Osteoblast (primary cell): ENCODE measurements around the gene EYS. TPM values are rescaled to one million over a fixed set of nuclear protein-coding genes. Genes with fewer than 3 reads are reported as not detected.

Source experiments
- DNase-seq: peaks from one replicate; pipeline ENCODE4 v3.0.0; 2011; ENCODE audit warnings: low spot score, mixed read lengths; ENCODE audit not compliant: insufficient read length; ENCODE audit errors: missing footprints
- H2AFZ ChIP-seq: 2 replicates; pipeline ENCODE4 v1.6.0; 2011; ENCODE audit warnings: mild to moderate bottlenecking, low read length
- H3K27ac ChIP-seq: 2 replicates; pipeline ENCODE4 v1.5.1; 2011; ENCODE audit warnings: mild to moderate bottlenecking, low read depth, low read length, moderate library complexity
- H3K27me3 ChIP-seq: 2 replicates; pipeline ENCODE4 v1.6.0; 2012; ENCODE audit warnings: mild to moderate bottlenecking, control low read depth, inconsistent platforms, low read length, moderate library complexity; ENCODE audit not compliant: insufficient read depth
- H3K36me3 ChIP-seq: 2 replicates; pipeline ENCODE4 v1.5.1; 2011; ENCODE audit warnings: mild to moderate bottlenecking, low read length, control low read depth, moderate library complexity; ENCODE audit not compliant: insufficient read depth
- H3K4me1 ChIP-seq: 2 replicates; pipeline ENCODE4 v1.5.1; 2011; ENCODE audit warnings: mild to moderate bottlenecking, low read length, control low read depth, moderate library complexity; ENCODE audit not compliant: insufficient read depth
- H3K4me2 ChIP-seq: 2 replicates; pipeline ENCODE4 v1.6.0; 2011; ENCODE audit warnings: mild to moderate bottlenecking, low read length; ENCODE audit not compliant: insufficient read depth
- H3K4me3 ChIP-seq: fragments of 200-600 bp; sonication (generic); 3 replicates; pipeline ENCODE4 v1.5.1; 2012; ENCODE audit warnings: mild to moderate bottlenecking, low read length, inconsistent platforms; ENCODE audit not compliant: insufficient read depth
- H3K79me2 ChIP-seq: 2 replicates; pipeline ENCODE4 v1.6.0; 2012; ENCODE audit warnings: mild to moderate bottlenecking, low read length, control low read depth, inconsistent platforms; ENCODE audit not compliant: insufficient read depth
- H3K9me3 ChIP-seq: 2 replicates; pipeline ENCODE4 v1.5.1; 2011; ENCODE audit warnings: low read depth, low read length, control low read depth
- H4K20me1 ChIP-seq: 2 replicates; pipeline ENCODE4 v1.6.0; 2012; ENCODE audit warnings: mild to moderate bottlenecking, low read length, control low read depth; ENCODE audit not compliant: insufficient read depth
- total RNA-seq: library from RNA; depleted of rRNA; stranded (reverse); fragments of >200 nt; gene quantifications from 2 replicates; pipeline ENCODE4 v1.2.3, GENCODE V29; 2012
- TF ChIP-seq, protein P1 (sequence below): IDR thresholded peaks from 2 replicates; pipeline ENCODE4 v1.5.1; 2011; ENCODE audit warnings: mild to moderate bottlenecking, low read depth, low read length, moderate library complexity; ENCODE audit errors: extremely low read depth

The EYS gene
- total RNA-seq, 1 donor: under 0.01 TPM

- H3K4me3 ChIP-seq: no peak overlapping the region
- H3K4me2 ChIP-seq: no peak overlapping the region
- H3K36me3 ChIP-seq: no peaks in the 10 kb centered on the region
- TF ChIP-seq, protein P1, sequence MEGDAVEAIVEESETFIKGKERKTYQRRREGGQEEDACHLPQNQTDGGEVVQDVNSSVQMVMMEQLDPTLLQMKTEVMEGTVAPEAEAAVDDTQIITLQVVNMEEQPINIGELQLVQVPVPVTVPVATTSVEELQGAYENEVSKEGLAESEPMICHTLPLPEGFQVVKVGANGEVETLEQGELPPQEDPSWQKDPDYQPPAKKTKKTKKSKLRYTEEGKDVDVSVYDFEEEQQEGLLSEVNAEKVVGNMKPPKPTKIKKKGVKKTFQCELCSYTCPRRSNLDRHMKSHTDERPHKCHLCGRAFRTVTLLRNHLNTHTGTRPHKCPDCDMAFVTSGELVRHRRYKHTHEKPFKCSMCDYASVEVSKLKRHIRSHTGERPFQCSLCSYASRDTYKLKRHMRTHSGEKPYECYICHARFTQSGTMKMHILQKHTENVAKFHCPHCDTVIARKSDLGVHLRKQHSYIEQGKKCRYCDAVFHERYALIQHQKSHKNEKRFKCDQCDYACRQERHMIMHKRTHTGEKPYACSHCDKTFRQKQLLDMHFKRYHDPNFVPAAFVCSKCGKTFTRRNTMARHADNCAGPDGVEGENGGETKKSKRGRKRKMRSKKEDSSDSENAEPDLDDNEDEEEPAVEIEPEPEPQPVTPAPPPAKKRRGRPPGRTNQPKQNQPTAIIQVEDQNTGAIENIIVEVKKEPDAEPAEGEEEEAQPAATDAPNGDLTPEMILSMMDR: no peak
- no peaks in the 10 kb centered on the region for H3K27me3 ChIP-seq
- H3K4me1 ChIP-seq: no peaks in the 10 kb centered on the region
- no peak overlapping the region for H3K27ac ChIP-seq
- H3K9me3 ChIP-seq: no peaks in the 10 kb centered on the region
- no peaks in the 10 kb centered on the region for H4K20me1 ChIP-seq
- no peaks in the 10 kb centered on the region for H3K79me2 ChIP-seq
- H2AFZ ChIP-seq: no peak overlapping the region
- DNase-seq: no peak
These were observed 1482.2 kb downstream of the EYS start for GRCh38 chr6:64224819-64225218.

DNA sequence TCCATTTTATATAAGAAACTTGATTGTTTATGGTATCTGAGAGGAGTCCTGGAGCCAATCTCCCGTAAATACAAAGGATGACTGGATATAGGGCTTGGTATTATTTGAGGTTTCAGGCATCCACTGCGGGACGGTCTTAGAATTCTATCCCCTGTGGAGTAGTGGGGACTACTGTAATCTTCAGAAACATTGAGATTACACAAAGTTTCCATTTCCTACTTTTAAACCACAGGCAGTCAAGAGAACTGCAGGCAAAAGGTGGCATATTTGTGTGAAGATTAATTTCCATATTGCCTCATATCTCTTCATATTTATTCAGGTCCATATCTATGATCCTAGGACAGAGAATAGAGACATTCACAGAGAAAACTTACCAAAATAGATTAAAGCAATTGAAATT lies 1485.2 kb downstream of the EYS start:
- TF ChIP-seq, protein P1: no peak
- H3K36me3 ChIP-seq: no peaks in the 10 kb centered on the region

DNA sequence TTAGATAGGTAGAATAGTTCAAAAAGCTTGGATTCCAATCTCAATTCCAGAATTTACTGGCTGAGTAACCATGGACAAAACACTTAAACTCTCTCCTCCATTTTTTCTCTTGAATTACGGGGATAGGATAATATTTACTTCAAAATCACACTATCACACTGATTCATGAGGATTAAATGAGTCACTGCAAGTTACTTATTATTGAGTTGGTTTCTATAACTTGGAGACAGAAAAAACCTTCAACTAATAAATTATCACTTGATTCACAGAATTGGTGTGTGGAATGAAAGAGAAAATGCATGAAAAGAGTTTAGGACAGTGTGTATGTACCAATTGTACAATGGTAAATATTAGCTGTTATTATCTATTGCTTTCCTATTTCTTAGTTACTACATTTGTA lies 1486.2 kb downstream of the EYS start:
- Histone ChIP-seq H3K36me3 (no peaks in the 10 kb centered on the region), H3K4me1 (no peaks in the 10 kb centered on the region), H3K27ac (no peak overlapping the region), H3K27me3 (no peaks in the 10 kb centered on the region), H3K79me2 (no peaks in the 10 kb centered on the region), H4K20me1 (no peaks in the 10 kb centered on the region), H3K9me3 (no peaks in the 10 kb centered on the region), H2AFZ (no peak overlapping the region), H3K4me2 (no peak overlapping the region), H3K4me3 (no peak overlapping the region)
- TF ChIP-seq, protein P1: no peak
- no peak for DNase-seq

More for the DNA sequence above, 1485.2 kb downstream of the EYS start:
- no peak overlapping the region for H3K27ac ChIP-seq
- no peaks in the 10 kb centered on the region for H4K20me1 ChIP-seq
- no peaks in the 10 kb centered on the region for H3K79me2 ChIP-seq
- DNase-seq: no peak
- no peak overlapping the region for H3K4me3 ChIP-seq
- no peaks in the 10 kb centered on the region for H3K27me3 ChIP-seq
- H3K4me2 ChIP-seq: no peak overlapping the region
- no peaks in the 10 kb centered on the region for H3K9me3 ChIP-seq
- H2AFZ ChIP-seq: no peak overlapping the region
- H3K4me1 ChIP-seq: no peaks in the 10 kb centered on the region

GRCh38 chr6:64217721-64218620 lies 1489.1 kb downstream of the EYS start:
- Histone ChIP-seq H3K27ac (no peak overlapping the region), H3K4me1 (no peaks in the 10 kb centered on the region), H3K4me3 (no peak overlapping the region), H2AFZ (no peak overlapping the region), H3K4me2 (no peak overlapping the region), H4K20me1 (no peaks in the 10 kb centered on the region), H3K27me3 (no peaks in the 10 kb centered on the region), H3K79me2 (no peaks in the 10 kb centered on the region), H3K36me3 (no peaks in the 10 kb centered on the region), H3K9me3 (no peaks in the 10 kb centered on the region)
- TF ChIP-seq, protein P1: no peak
- DNase-seq: no peak
